ENCODE results near the gene STUB1.

Gene STUB1

GRCh38 chr16:716768-717325 is 36.6 kb downstream of the STUB1 start:
- H3K4me3 ChIP-seq (ENCODE audit: low read length), result no peak overlapping the region
- TF ChIP-seq ZNF274 (IDR thresholded peaks at IDR 0.05; ENCODE audit: low read depth, low read length), result no peak

- TF ChIP-seq ZNF274 (IDR thresholded peaks at IDR 0.05; ENCODE audit: low read depth, low read length), result no peak
- no peak overlapping the region for H3K4me3 ChIP-seq (ENCODE audit: low read length)
Measured at GRCh38 chr16:717450-718245, 37.4 kb downstream of the STUB1 start.

- TF ChIP-seq ZNF274 (IDR thresholded peaks at IDR 0.05; ENCODE audit: low read depth, low read length), result no peak
- H3K4me3 ChIP-seq (ENCODE audit: low read length), result no peak overlapping the region
Measured at GRCh38 chr16:718389-718788, 38.2 kb downstream of the STUB1 start.

GRCh38 chr16:718922-719321 is 38.7 kb downstream of the STUB1 start:
- H3K4me3 ChIP-seq (ENCODE audit: low read length), result no peak overlapping the region
- no peak for TF ChIP-seq ZNF274 (IDR thresholded peaks at IDR 0.05; ENCODE audit: low read depth, low read length)

- peak overlapping the region; percentile 66 for H3K4me3 ChIP-seq (ENCODE audit: low read length)
- no peak for TF ChIP-seq ZNF274 (IDR thresholded peaks at IDR 0.05; ENCODE audit: low read depth, low read length)
Measured at GRCh38 chr16:719815-720446, 39.7 kb downstream of the STUB1 start.

GRCh38 chr16:720447-720989 is 40.3 kb downstream of the STUB1 start:
- TF ChIP-seq ZNF274 (IDR thresholded peaks at IDR 0.05; ENCODE audit: low read depth, low read length), result no peak
- H3K4me3 ChIP-seq (ENCODE audit: low read length), result peak overlapping the region; percentile 66

- no peak for TF ChIP-seq ZNF274 (IDR thresholded peaks at IDR 0.05; ENCODE audit: low read depth, low read length)
- H3K4me3 ChIP-seq (ENCODE audit: low read length), result peak within 1 kb of the TSS; percentile 66
Measured at GRCh38 chr16:720990-721764, 41.0 kb downstream of the STUB1 start, which contains the start of gene ANTKMT. ANTKMT (plus strand) TSS chr16:721146; CDS start chr16:721275, 129 bp downstream.

- no peak for TF ChIP-seq ZNF274 (IDR thresholded peaks at IDR 0.05; ENCODE audit: low read depth, low read length)
- H3K4me3 ChIP-seq (ENCODE audit: low read length), result peak overlapping the region; percentile 66; the same call in 1 of the 2 replicates
Measured at GRCh38 chr16:721765-722540, 41.7 kb downstream of the STUB1 start.

- no peak for TF ChIP-seq ZNF274 (IDR thresholded peaks at IDR 0.05; ENCODE audit: low read depth, low read length)
- no peak overlapping the region for H3K4me3 ChIP-seq (ENCODE audit: low read length)
Measured at GRCh38 chr16:722835-723633, 42.8 kb downstream of the STUB1 start.

- no peak for TF ChIP-seq ZNF274 (IDR thresholded peaks at IDR 0.05; ENCODE audit: low read depth, low read length)
- H3K4me3 ChIP-seq (ENCODE audit: low read length), result no peak overlapping the region
Measured at GRCh38 chr16:723695-724094, 43.5 kb downstream of the STUB1 start.

GRCh38 chr16:724188-725040 is 44.2 kb downstream of the STUB1 start:
- no peak overlapping the region for H3K4me3 ChIP-seq (ENCODE audit: low read length)
- TF ChIP-seq ZNF274 (IDR thresholded peaks at IDR 0.05; ENCODE audit: low read depth, low read length), result no peak

- H3K4me3 ChIP-seq (ENCODE audit: low read length), result no peak overlapping the region
- no peak for TF ChIP-seq ZNF274 (IDR thresholded peaks at IDR 0.05; ENCODE audit: low read depth, low read length)
Measured at GRCh38 chr16:725041-725376, 44.8 kb downstream of the STUB1 start.
